ENCODE results near the gene RHBDF2. TPM values are rescaled to one million over a fixed set of nuclear protein-coding genes. Genes with fewer than 3 reads are reported as not detected.

Gene RHBDF2
- total and polyA plus RNA-seq, 4 donors: 20.1 to 116 (median 39.6) TPM

GRCh38 chr17:76490112-76490710, 11.0 kb downstream of the RHBDF2 start:
- TF ChIP-seq, protein P1, sequence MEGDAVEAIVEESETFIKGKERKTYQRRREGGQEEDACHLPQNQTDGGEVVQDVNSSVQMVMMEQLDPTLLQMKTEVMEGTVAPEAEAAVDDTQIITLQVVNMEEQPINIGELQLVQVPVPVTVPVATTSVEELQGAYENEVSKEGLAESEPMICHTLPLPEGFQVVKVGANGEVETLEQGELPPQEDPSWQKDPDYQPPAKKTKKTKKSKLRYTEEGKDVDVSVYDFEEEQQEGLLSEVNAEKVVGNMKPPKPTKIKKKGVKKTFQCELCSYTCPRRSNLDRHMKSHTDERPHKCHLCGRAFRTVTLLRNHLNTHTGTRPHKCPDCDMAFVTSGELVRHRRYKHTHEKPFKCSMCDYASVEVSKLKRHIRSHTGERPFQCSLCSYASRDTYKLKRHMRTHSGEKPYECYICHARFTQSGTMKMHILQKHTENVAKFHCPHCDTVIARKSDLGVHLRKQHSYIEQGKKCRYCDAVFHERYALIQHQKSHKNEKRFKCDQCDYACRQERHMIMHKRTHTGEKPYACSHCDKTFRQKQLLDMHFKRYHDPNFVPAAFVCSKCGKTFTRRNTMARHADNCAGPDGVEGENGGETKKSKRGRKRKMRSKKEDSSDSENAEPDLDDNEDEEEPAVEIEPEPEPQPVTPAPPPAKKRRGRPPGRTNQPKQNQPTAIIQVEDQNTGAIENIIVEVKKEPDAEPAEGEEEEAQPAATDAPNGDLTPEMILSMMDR (IDR thresholded peaks at IDR 0.05; ENCODE audit: control extremely low read depth, extremely low read depth): no peak
- H3K9me3 ChIP-seq (ENCODE audit: control insufficient read depth in 4 of 4, insufficient read depth in 3 of 4, low read length in 3 of 4): no peaks in the 10 kb centered on the region
- peaks cover 0 to 7% (median 0%) of the 10 kb centered on the region in 4 donors for H3K36me3 ChIP-seq (ENCODE audit: control insufficient read depth in 4 of 4, insufficient read depth in 4 of 4, low read length in 4 of 4)
- H3K4me1 ChIP-seq (ENCODE audit: control insufficient read depth in 5 of 5, insufficient read depth in 5 of 5, low read length in 5 of 5): peaks cover 0 to 38% (median 17%) of the 10 kb centered on the region in 5 donors
- DNase-seq: no peak
- no peak overlapping the region for H3K4me3 ChIP-seq
- no peaks in the 10 kb centered on the region for H3K27me3 ChIP-seq (ENCODE audit: control insufficient read depth in 3 of 3, insufficient read depth in 3 of 3, low read length in 2 of 3)
- no peak overlapping the region for H3K27ac ChIP-seq (ENCODE audit: low read depth in 1 of 2, low read length in 1 of 2)
- H3K9ac ChIP-seq (ENCODE audit: insufficient read depth in 1 of 2, low read length in 2 of 2): no peak overlapping the region
- ATAC-seq (ENCODE audit: insufficient read depth, low FRiP score): no peak
- 72 to 75% methylated on average over 10 of the region's 10 CpGs for WGBS, 2 donors

GRCh38 chr17:76487451-76488192, 13.6 kb downstream of the RHBDF2 start:
- H3K4me1 ChIP-seq (ENCODE audit: control insufficient read depth in 5 of 5, insufficient read depth in 5 of 5, low read length in 5 of 5): peaks cover 0 to 28% (median 3%) of the 10 kb centered on the region in 5 donors
- H3K27ac ChIP-seq (ENCODE audit: low read depth in 1 of 2, low read length in 1 of 2): no peak overlapping the region
- peaks cover 0 to 5% (median 0%) of the 10 kb centered on the region in 4 donors for H3K36me3 ChIP-seq (ENCODE audit: control insufficient read depth in 4 of 4, insufficient read depth in 4 of 4, low read length in 4 of 4)
- ATAC-seq (ENCODE audit: insufficient read depth, low FRiP score) (no peak), DNase-seq (no peak)
- no peaks in the 10 kb centered on the region for H3K27me3 ChIP-seq (ENCODE audit: control insufficient read depth in 3 of 3, insufficient read depth in 3 of 3, low read length in 2 of 3)
- H3K9me3 ChIP-seq (ENCODE audit: control insufficient read depth in 4 of 4, insufficient read depth in 3 of 4, low read length in 3 of 4): no peaks in the 10 kb centered on the region
- 95 to 96% methylated on average over 22 of the region's 22 CpGs for WGBS, 2 donors
- TF ChIP-seq, protein P1 (IDR thresholded peaks at IDR 0.05; ENCODE audit: control extremely low read depth, extremely low read depth): no peak
- H3K4me3 ChIP-seq: no peak overlapping the region
- H3K9ac ChIP-seq (ENCODE audit: insufficient read depth in 1 of 2, low read length in 2 of 2): no peak overlapping the region

DNA sequence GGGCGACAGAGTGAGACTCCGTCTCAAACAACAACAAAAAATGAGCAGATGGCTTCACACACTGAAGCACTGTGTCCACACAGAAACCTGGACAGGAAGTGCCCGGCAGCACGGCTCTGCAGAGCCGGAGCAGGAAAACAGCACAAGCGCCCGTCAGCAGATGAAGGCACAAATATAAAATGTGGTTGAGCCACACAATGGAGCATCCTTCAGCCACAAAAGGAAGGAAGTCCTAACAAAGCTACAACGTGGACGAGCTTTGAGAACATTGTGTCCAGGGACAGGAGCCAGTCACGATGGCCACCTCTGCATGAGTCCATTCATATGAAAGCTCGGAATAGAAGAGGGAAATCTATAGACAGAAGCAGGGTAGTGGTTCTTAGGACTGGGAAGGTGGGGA, 15.7 kb downstream of the RHBDF2 start:
- ATAC-seq (ENCODE audit: insufficient read depth, low FRiP score) (peak; percentile 9), DNase-seq (peak in 1 of 3 donors; percentile 58)
- no peak overlapping the region for H3K9ac ChIP-seq (ENCODE audit: insufficient read depth in 1 of 2, low read length in 2 of 2)
- no peaks in the 10 kb centered on the region for H3K27me3 ChIP-seq (ENCODE audit: control insufficient read depth in 3 of 3, insufficient read depth in 3 of 3, low read length in 2 of 3)
- no peak overlapping the region for H3K4me3 ChIP-seq
- 28 to 38% methylated on average over 11 of the region's 11 CpGs for WGBS, 2 donors
- peaks cover 0 to 10% (median 0%) of the 10 kb centered on the region in 4 donors for H3K36me3 ChIP-seq (ENCODE audit: control insufficient read depth in 4 of 4, insufficient read depth in 4 of 4, low read length in 4 of 4)
- H3K4me1 ChIP-seq (ENCODE audit: control insufficient read depth in 5 of 5, insufficient read depth in 5 of 5, low read length in 5 of 5): peaks cover 0 to 13% (median 3%) of the 10 kb centered on the region in 5 donors
- H3K9me3 ChIP-seq (ENCODE audit: control insufficient read depth in 4 of 4, insufficient read depth in 3 of 4, low read length in 3 of 4): no peaks in the 10 kb centered on the region
- TF ChIP-seq, protein P1 (IDR thresholded peaks at IDR 0.05; ENCODE audit: control extremely low read depth, extremely low read depth): no peak
- peak overlapping the region; percentile 64 to 67 for H3K27ac ChIP-seq (ENCODE audit: low read depth in 1 of 2, low read length in 1 of 2)

All from lung (tissue), 12 donors.